Breast epithelium (tissue), 4 donors: ENCODE measurements around the gene STON2. TPM values are rescaled to one million over a fixed set of nuclear protein-coding genes. Genes with fewer than 3 reads are reported as not detected.

Source experiments
- DNase-seq, 2 donors: peaks; one replicate each; pipeline ENCODE4 v3.0.0-alpha.2; 2019; ENCODE audit warnings: low spot score in 2 of 2
- H3K27ac ChIP-seq, 2 donors: fragments of 200-600 bp; sonication (generic) in 1 of 2; one replicate each; pipeline ENCODE4 v1.5.1; 2016 to 2019; ENCODE audit warnings: mild to moderate bottlenecking in 1 of 2
- H3K27me3 ChIP-seq, 2 donors: fragments of 200-600 bp; sonication (generic) in 1 of 2; one replicate each; pipeline versions ENCODE4 v1.5.1 to v1.6.0; 2017 to 2019; ENCODE audit warnings: control low read depth in 1 of 2, mild to moderate bottlenecking in 1 of 2
- H3K36me3 ChIP-seq: fragments of 200-600 bp; one replicate; pipeline ENCODE4 v1.5.1; 2019
- H3K4me1 ChIP-seq, 2 donors: fragments of 200-600 bp; sonication (generic); one replicate each; pipeline ENCODE4 v1.5.1; 2016 to 2019; ENCODE audit warnings: control low read depth in 1 of 2
- H3K4me3 ChIP-seq, 3 donors: fragments of 200-600 bp; sonication (generic); 1 replicate in 2 of 3; 2 replicates in 1 of 3; pipeline ENCODE4 v1.5.1; 2016 to 2019; ENCODE audit warnings: mild to moderate bottlenecking in 3 of 3, moderate library complexity in 2 of 3
- H3K9me3 ChIP-seq, 2 donors: fragments of 200-600 bp; sonication (generic) in 1 of 2; one replicate each; pipeline ENCODE4 v1.5.1; 2016 to 2019; ENCODE audit warnings: control low read depth in 1 of 2
- POLR2A ChIP-seq: fragments of 450-650 bp; IDR thresholded peaks from one replicate; pipeline ENCODE4 v1.6.1; 2016; ENCODE audit warnings: antibody characterized with exemption, mild to moderate bottlenecking, moderate library complexity
- POLR2AphosphoS5 ChIP-seq, 3 donors: sonication (generic); formaldehyde crosslinking; IDR thresholded peaks; one replicate each; pipeline ENCODE4 v1.6.1; 2017; ENCODE audit warnings: antibody characterized with exemption in 3 of 3
- intact Hi-C: fragments of 100-400 bp; cut with DNase I; formaldehyde crosslinking; loops from one replicate; pipeline ENCODE4 v1.15.1; 2023; ENCODE audit warnings: low total_unique reads
- total RNA-seq, 3 donors: library from RNA; depleted of rRNA; stranded (reverse); fragments of >200 nt; gene quantifications; one replicate each; pipeline ENCODE4 v1.1.0, GENCODE V29; 2016
- TF ChIP-seq, protein P1 (sequence below), 3 donors: fragments of 450-650 bp; IDR thresholded peaks; one replicate each; pipeline ENCODE4 v1.5.1; 2016 to 2017; ENCODE audit warnings: antibody characterized with exemption in 3 of 3, mild to moderate bottlenecking in 3 of 3, moderate library complexity in 3 of 3

Gene STON2
- total RNA-seq, 3 donors from 2014 or later: 24.6 to 30.2 (median 27.5) TPM

DNA sequence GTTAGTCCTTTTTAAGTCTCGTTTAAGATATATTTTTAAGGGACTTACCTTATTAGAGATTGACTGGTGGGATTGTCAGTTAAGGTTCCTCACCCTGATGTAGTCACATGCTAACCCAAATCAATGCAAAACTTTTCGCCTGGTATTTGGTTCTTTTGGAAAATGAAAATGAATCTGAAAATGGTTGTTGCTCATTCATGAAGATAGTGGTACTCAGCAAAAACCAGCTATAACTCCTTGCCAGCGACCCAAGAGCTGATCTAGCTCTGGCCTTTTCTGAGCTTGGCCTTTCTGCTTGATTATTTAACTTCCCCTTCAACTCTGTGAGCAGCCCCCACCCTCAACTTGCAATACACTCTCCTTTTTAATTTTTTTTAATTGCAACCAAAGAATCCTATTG, 94.4 kb downstream of the STON2 start:
- Histone ChIP-seq H3K4me3 (no peak overlapping the region), H3K36me3 (no peaks in the 10 kb centered on the region), H3K4me1 (no peaks in the 10 kb centered on the region), H3K9me3 (no peaks in the 10 kb centered on the region), H3K27me3 (no peaks in the 10 kb centered on the region), H3K27ac (no peak overlapping the region)
- intact Hi-C loops: no loop called here
- DNase-seq: no peak
- TF ChIP-seq POLR2A: no peak
- TF ChIP-seq, protein P1, sequence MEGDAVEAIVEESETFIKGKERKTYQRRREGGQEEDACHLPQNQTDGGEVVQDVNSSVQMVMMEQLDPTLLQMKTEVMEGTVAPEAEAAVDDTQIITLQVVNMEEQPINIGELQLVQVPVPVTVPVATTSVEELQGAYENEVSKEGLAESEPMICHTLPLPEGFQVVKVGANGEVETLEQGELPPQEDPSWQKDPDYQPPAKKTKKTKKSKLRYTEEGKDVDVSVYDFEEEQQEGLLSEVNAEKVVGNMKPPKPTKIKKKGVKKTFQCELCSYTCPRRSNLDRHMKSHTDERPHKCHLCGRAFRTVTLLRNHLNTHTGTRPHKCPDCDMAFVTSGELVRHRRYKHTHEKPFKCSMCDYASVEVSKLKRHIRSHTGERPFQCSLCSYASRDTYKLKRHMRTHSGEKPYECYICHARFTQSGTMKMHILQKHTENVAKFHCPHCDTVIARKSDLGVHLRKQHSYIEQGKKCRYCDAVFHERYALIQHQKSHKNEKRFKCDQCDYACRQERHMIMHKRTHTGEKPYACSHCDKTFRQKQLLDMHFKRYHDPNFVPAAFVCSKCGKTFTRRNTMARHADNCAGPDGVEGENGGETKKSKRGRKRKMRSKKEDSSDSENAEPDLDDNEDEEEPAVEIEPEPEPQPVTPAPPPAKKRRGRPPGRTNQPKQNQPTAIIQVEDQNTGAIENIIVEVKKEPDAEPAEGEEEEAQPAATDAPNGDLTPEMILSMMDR (IDR thresholded peaks at IDR 0.05): no peak
- no peak for TF ChIP-seq POLR2AphosphoS5 (IDR thresholded peaks at IDR 0.05)

DNA sequence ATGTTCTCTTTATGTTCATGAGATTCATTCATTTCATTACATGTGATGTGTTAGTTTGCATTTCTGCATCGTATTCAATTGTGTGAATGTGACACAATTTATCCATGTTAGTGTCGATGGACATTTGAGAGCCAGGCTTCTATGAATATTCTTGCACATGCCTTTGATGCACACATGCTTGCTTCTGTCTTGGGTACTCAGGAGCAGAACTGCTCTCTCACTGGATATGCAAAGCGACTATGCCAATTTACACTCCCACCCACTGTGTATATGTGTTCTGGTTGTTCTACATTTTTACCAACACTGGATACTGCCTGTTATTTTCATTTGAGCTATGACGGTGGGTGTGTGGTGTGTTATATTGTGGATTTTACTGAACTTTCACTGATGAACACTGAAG, 95.1 kb downstream of the STON2 start:
- no peaks in the 10 kb centered on the region for H3K9me3 ChIP-seq
- DNase-seq: no peak
- no peak overlapping the region for H3K27ac ChIP-seq
- intact Hi-C loops: no loop called here
- no peaks in the 10 kb centered on the region for H3K36me3 ChIP-seq
- H3K4me3 ChIP-seq: no peak overlapping the region
- H3K4me1 ChIP-seq: no peaks in the 10 kb centered on the region
- H3K27me3 ChIP-seq: no peaks in the 10 kb centered on the region
- TF ChIP-seq POLR2A (no peak), POLR2AphosphoS5 (IDR thresholded peaks at IDR 0.05) (no peak)
- TF ChIP-seq, protein P1 (IDR thresholded peaks at IDR 0.05): no peak

DNA sequence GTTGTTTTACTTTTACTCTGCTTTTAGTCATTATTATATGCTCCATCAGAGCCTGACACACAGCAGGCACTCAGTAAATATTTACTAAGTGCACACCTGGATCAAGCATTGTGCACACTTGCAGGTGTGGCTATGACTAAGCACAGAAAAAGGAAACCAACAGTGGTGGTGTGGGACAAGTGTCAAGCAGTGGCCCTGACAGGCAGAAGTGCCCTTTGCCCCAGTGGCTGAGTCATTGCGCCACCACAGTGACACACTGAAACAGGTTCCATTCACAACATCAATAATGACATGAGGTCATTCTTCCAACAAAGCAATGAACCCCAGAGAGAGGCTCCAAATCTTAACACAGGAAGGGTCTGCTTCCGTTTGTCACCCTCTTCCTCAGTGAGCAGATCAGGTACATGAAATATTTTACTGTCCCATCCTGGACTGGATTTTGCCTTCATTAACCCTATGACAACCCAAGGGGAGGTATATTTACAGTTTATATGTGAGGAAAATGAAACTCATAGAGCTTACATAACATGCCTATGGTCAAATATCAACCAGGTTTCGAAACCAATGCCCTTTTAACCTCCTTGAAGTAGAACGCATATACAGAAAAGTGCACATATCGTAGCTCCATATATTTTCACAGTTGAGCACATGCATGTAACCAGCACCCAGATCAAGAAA, 96.7 kb downstream of the STON2 start:
- intact Hi-C loops: no loop called here
- DNase-seq: peak; percentile 52 to 62
- Histone ChIP-seq H3K27me3 (no peaks in the 10 kb centered on the region), H3K36me3 (no peaks in the 10 kb centered on the region), H3K4me1 (no peaks in the 10 kb centered on the region), H3K27ac (peak overlapping the region in 1 of 2 donors; percentile 8), H3K4me3 (no peak overlapping the region), H3K9me3 (no peaks in the 10 kb centered on the region)
- TF ChIP-seq POLR2A (no peak), POLR2AphosphoS5 (IDR thresholded peaks at IDR 0.05) (peak in 1 of 3 donors; percentile 36)

DNA sequence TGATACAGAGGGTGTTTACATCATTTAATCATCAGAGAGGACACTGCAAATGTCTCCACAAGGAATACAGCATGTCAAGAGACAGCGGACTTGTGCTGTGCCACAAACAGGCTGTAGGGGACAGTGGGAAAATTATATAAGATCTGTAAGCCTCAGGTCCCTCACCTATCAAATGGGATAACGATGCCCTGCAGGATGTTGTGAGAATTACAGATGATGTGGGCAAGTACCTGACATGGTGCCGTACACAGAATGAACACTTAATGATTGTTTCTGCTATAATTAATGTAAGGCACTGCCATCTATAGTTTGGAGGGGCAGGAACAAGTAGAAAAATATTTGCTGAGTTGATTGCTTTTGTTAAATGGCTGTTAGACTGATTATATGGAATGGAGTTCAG, 97.5 kb downstream of the STON2 start:
- Histone ChIP-seq H3K9me3 (no peaks in the 10 kb centered on the region), H3K4me3 (no peak overlapping the region), H3K36me3 (no peaks in the 10 kb centered on the region), H3K27me3 (no peaks in the 10 kb centered on the region), H3K27ac (peak overlapping the region in 1 of 2 donors; percentile 8), H3K4me1 (no peaks in the 10 kb centered on the region)
- TF ChIP-seq POLR2AphosphoS5 (IDR thresholded peaks at IDR 0.05): no peak
- no peak for TF ChIP-seq POLR2A
- TF ChIP-seq, protein P1 (IDR thresholded peaks at IDR 0.05): no peak
- intact Hi-C loops: no loop called here
- DNase-seq: no peak

DNA sequence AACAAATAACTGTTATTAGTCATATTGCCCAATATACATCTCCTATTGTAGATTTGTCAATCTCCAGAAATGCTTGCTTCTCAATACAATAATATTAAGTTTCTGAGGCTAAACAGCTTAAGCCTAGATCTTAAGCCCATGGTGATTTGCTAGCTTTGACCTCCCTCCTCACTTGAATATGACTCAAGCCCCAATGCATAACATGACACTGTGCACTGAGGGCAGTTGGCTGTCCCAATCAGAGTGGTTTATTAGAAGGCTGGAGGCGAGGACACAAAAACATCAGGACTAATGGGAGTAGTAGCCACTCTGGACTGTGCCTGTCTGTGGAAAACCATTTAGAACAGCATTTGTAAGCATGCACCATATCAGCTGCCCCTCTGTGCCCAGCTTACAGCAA, 98.3 kb downstream of the STON2 start:
- intact Hi-C loops: no loop called here
- Histone ChIP-seq H3K27me3 (no peaks in the 10 kb centered on the region), H3K4me3 (no peak overlapping the region), H3K27ac (no peak overlapping the region), H3K9me3 (no peaks in the 10 kb centered on the region), H3K36me3 (no peaks in the 10 kb centered on the region), H3K4me1 (no peaks in the 10 kb centered on the region)
- TF ChIP-seq POLR2AphosphoS5 (IDR thresholded peaks at IDR 0.05) (no peak), POLR2A (no peak)
- TF ChIP-seq, protein P1 (IDR thresholded peaks at IDR 0.05): no peak
- no peak for DNase-seq
